Right lobe of liver (tissue), 6 donors: ENCODE measurements around the gene TBC1D1. TPM values are rescaled to one million over a fixed set of nuclear protein-coding genes. Genes with fewer than 3 reads are reported as not detected.

Experiments used
- ATAC-seq, 4 donors: fragments of 200-7000 bp; cut with Tn5 transposase; one replicate each; pipeline ENCODE4 v1.9.1; 2020; ENCODE audit warnings: mild to moderate bottlenecking in 4 of 4, moderate library complexity in 4 of 4
- DNase-seq, 3 donors: peaks; one replicate each; pipeline ENCODE4 v3.0.0-alpha.2; 2020
- H3K27ac ChIP-seq, 3 donors: fragments of 200-600 bp; one replicate each; pipeline ENCODE4 v1.8.0; 2022
- H3K27me3 ChIP-seq, 2 donors: fragments of 200-600 bp; one replicate each; pipeline ENCODE4 v1.8.0; 2022
- H3K36me3 ChIP-seq, 4 donors: fragments of 200-600 bp; sonication (generic) in 1 of 4; one replicate each; pipeline versions ENCODE4 v1.5.1 to v1.8.0; 2017 to 2022; ENCODE audit warnings: control low read depth in 1 of 4
- H3K4me1 ChIP-seq, 4 donors: fragments of 200-600 bp; sonication (generic) in 1 of 4; one replicate each; pipeline versions ENCODE4 v1.5.1 to v1.8.0; 2017 to 2022; ENCODE audit warnings: control low read depth in 1 of 4
- H3K4me3 ChIP-seq, 3 donors: fragments of 200-600 bp; one replicate each; pipeline ENCODE4 v1.8.0; 2022
- H3K9me3 ChIP-seq, 4 donors: fragments of 200-600 bp; sonication (generic) in 1 of 4; one replicate each; pipeline versions ENCODE4 v1.5.1 to v1.8.0; 2017 to 2022; ENCODE audit warnings: control low read depth in 1 of 4
- POLR2A ChIP-seq: fragments of 450-650 bp; IDR thresholded peaks from one replicate; pipeline ENCODE4 v1.6.1; 2017; ENCODE audit warnings: antibody characterized with exemption, mild to moderate bottlenecking
- WGBS: methylation state at CpG from one replicate; pipeline ENCODE4 v1.1.6; 2018; ENCODE audit warnings: low coverage, low lambda C conversion rate; ENCODE audit not compliant: insufficient coverage; ENCODE audit errors: missing lambda C conversion rate; 5-methylcytosine and 5-hydroxymethylcytosine counted together
- intact Hi-C, 2 donors: fragments of 100-400 bp; cut with DNase I; formaldehyde crosslinking; loops; one replicate each; pipeline versions ENCODE4 v1.11.2 to v1.14.1; 2022
- total RNA-seq, 6 experiments: library from RNA; depleted of rRNA in 2 of 6; stranded (reverse); fragments of >200 nt in 2 of 6; fragmentation: NEBNext Ultra II Directional in 3 of 6; extraction: Animal tissue kit (Norgen Biotek cat#: 25700) in 3 of 6; gene quantifications; one replicate each; pipeline versions ENCODE4 v1.1.0 to v1.2.4, GENCODE V29; 2016 to 2023
- TF ChIP-seq, protein P1 (sequence below), 4 donors: fragments of 200-600 bp in 3 of 4; fragments of 450-650 bp in 1 of 4; IDR thresholded peaks; one replicate each; pipeline versions ENCODE4 v1.5.1 to v1.8.0; 2016 to 2022; ENCODE audit warnings: antibody characterized with exemption in 4 of 4, mild to moderate bottlenecking in 2 of 4
- donor health status: DM: no; HTN: yes; CAD: no.
- donor health status: DM: no; HTN: no; CAD: no.
- donor health status: DM: no; HTN: no; CAD: no.
- donor health status: DM: no; HTN: yes; CAD: no.
- donor health status: DM: no; HTN: yes; CAD: no.

The TBC1D1 gene
- total RNA-seq, 6 experiments from 2014 or later: 21.2 to 67.5 (median 35.8) TPM

DNA sequence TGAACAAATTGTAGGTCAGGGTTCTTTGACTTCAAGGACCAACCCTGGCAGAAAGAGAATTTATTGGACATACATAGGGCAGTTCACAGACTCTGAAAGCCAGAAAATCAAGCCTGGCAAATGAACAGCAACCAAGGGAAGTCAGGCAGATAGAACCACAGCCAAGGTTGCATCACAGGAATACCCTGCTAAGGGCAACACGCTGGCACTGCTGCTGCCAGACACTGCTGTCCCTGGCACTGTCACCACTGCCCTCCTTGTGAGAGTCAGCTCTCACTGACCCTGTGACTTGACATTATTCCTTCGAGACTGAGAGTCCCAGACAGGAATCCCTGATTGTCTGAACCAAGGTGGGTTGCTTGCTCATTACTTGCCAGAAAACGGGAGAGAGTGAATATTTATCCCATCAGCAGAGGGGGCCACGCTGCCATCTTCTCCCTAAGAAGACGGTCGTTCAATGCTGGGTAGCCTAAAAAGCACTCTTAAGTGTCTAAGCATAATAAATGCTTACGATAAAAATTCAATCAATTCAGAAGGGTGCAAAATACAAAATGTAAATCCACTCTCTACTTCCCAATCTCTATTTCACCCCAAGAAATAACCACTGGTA, 46.1 kb downstream of the TBC1D1 start:
- intact Hi-C loops: no loop called here
- Histone ChIP-seq H3K27ac (peak overlapping the region in 1 of 3 donors; percentile 31), H3K9me3 (no peaks in the 10 kb centered on the region), H3K27me3 (no peaks in the 10 kb centered on the region), H3K36me3 (no peaks in the 10 kb centered on the region), H3K4me1 (peaks cover 0 to 13% (median 5%) of the 10 kb centered on the region in 4 donors), H3K4me3 (no peak overlapping the region)
- WGBS: 50% methylated on average over 7 of the region's 7 CpGs
- ATAC-seq (peak; percentile 100), DNase-seq (peak; percentile 63 to 87 (median 85))
- no peak for TF ChIP-seq POLR2A
- TF ChIP-seq, protein P1, sequence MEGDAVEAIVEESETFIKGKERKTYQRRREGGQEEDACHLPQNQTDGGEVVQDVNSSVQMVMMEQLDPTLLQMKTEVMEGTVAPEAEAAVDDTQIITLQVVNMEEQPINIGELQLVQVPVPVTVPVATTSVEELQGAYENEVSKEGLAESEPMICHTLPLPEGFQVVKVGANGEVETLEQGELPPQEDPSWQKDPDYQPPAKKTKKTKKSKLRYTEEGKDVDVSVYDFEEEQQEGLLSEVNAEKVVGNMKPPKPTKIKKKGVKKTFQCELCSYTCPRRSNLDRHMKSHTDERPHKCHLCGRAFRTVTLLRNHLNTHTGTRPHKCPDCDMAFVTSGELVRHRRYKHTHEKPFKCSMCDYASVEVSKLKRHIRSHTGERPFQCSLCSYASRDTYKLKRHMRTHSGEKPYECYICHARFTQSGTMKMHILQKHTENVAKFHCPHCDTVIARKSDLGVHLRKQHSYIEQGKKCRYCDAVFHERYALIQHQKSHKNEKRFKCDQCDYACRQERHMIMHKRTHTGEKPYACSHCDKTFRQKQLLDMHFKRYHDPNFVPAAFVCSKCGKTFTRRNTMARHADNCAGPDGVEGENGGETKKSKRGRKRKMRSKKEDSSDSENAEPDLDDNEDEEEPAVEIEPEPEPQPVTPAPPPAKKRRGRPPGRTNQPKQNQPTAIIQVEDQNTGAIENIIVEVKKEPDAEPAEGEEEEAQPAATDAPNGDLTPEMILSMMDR (IDR thresholded peaks at IDR 0.05): no peak

DNA sequence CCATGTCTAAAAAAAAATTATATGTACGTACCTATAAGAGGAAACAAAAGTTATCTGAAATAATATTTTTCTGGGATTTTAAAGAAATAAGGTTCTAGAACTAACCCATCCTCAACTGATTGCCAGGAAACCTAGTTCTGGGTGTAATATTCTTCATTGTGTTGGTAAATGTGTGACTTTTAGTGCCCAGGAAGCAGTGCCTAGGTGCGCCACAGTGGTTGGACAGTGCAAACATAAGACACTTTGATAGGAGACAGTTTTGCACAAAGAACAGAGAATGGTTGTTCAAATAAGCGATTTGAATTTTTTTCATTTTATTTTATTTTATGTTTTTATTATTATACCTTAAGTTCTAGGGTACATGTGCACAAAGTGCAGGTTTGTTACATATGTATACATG, 47.3 kb downstream of the TBC1D1 start:
- intact Hi-C loops: no loop called here
- no peaks in the 10 kb centered on the region for H3K9me3 ChIP-seq
- no peak for ATAC-seq

DNA sequence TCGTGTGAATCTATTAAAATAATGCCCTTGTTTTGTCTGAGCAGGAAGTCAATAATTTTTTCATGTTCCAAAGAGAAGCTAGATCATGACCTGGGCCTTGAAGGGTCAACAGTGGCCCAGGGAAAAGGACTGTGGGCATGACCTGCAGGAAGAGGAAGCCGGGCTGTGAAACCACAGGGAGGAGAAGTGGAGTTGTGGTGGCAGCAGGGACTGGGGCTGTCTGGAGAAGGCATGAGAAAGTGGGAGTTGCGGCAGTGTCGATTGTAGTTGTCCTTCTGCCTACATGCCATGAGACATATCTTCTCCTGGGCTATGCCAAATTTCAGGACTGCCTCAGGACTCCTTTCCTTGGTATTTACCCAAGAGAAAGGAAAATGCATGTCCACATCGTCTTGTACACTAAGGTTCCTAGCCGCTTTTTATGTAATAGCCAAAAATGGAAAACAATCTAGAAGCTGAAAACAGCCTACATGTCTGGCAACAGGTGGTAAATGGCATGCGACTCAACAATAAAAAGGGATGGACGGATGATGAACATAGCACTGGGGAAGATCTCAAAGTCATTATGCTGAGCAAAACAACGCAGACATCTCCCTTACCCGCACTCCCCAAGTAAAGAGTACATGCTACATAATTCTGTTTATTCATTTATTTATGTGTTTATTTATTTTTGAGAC, 55.8 kb downstream of the TBC1D1 start:
- WGBS: 59% methylated on average over 6 of the region's 10 CpGs
- DNase-seq: peak in 2 of 3 donors; percentile 39 to 61
- no peak for TF ChIP-seq POLR2A
- TF ChIP-seq, protein P1 (IDR thresholded peaks at IDR 0.05): no peak
- Histone ChIP-seq H3K27ac (no peak overlapping the region), H3K4me3 (no peak overlapping the region), H3K9me3 (no peaks in the 10 kb centered on the region), H3K36me3 (no peaks in the 10 kb centered on the region), H3K27me3 (no peaks in the 10 kb centered on the region), H3K4me1 (peaks cover 0 to 5% (median 0%) of the 10 kb centered on the region in 4 donors)
- intact Hi-C loops: no loop called here
- ATAC-seq: peak; percentile 50 to 83 (median 70)

More for the DNA sequence above, 47.3 kb downstream of the TBC1D1 start:
- TF ChIP-seq, protein P1 (IDR thresholded peaks at IDR 0.05): no peak
- no peak for TF ChIP-seq POLR2A
- DNase-seq: no peak
- no peak overlapping the region for H3K4me3 ChIP-seq
- peaks cover 0 to 13% (median 5%) of the 10 kb centered on the region in 4 donors for H3K4me1 ChIP-seq
- H3K27me3 ChIP-seq: no peaks in the 10 kb centered on the region
- no peaks in the 10 kb centered on the region for H3K36me3 ChIP-seq
- no peak overlapping the region for H3K27ac ChIP-seq
- WGBS: 92% methylated on average over 3 of the region's 3 CpGs

DNA sequence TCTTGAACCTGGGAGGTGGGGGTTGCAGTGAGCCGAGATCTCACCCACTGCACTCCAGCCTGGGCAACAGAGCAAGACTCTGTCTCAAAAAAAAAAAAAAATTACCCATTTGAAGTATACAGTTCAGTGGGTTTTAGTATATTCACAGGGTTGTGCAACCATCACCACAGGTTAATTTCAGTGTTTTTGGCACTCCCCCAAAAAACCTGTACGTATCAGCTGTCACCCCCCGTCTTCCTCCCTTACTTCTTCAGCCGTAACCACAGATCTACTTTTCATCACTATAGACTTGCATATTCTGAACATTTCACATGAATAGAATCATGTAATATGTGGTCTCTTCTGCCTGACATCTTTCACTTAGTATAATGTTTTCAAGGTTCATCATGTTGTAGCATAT, 57.7 kb downstream of the TBC1D1 start:
- 53% methylated on average over 4 of the region's 4 CpGs for WGBS
- intact Hi-C loops: no loop called here
- no peaks in the 10 kb centered on the region for H3K9me3 ChIP-seq
- H3K27ac ChIP-seq: no peak overlapping the region
- DNase-seq: no peak
- no peaks in the 10 kb centered on the region for H3K27me3 ChIP-seq
- peaks cover 0 to 7% (median 0%) of the 10 kb centered on the region in 4 donors for H3K4me1 ChIP-seq
- no peak for ATAC-seq
- no peak overlapping the region for H3K4me3 ChIP-seq
- TF ChIP-seq, protein P1 (IDR thresholded peaks at IDR 0.05): no peak
- no peak for TF ChIP-seq POLR2A
- H3K36me3 ChIP-seq: no peaks in the 10 kb centered on the region
